Keratinocyte (primary cell): Measurements from ENCODE around the gene ITGAE. TPM values are rescaled to one million over a fixed set of nuclear protein-coding genes. Genes with fewer than 3 reads are reported as not detected.

Experiments
- DNase-seq: peaks from one replicate; pipeline ENCODE4 v3.0.0-alpha.2; 2011; ENCODE audit warnings: low read depth, missing footprints, low spot score
- FAIRE-seq: peaks from 2 replicates; lab custom pipeline; 2011; peaks lifted over from hg19 to GRCh38; lab: Jason Lieb, UNC
- H2AFZ ChIP-seq: 2 replicates; pipeline ENCODE4 v1.6.0; 2012; ENCODE audit warnings: low read length, control low read depth, inconsistent platforms; ENCODE audit not compliant: control insufficient read depth
- H3K27ac ChIP-seq: 2 replicates; pipeline ENCODE4 v1.5.1; 2011; ENCODE audit warnings: low read length; ENCODE audit not compliant: control insufficient read depth, insufficient read depth
- H3K27me3 ChIP-seq: 3 replicates; pipeline ENCODE4 v1.6.0; 2011; ENCODE audit warnings: low read length; ENCODE audit not compliant: control insufficient read depth, insufficient read depth; ENCODE audit errors: extremely low read depth
- H3K36me3 ChIP-seq, 2 experiments: 2 replicates in 1 of 2; 3 replicates in 1 of 2; pipeline ENCODE4 v1.5.1; 2011; ENCODE audit warnings: low read length in 2 of 2, mild to moderate bottlenecking in 1 of 2; ENCODE audit not compliant: control insufficient read depth in 2 of 2, insufficient read depth in 2 of 2; ENCODE audit errors: extremely low read depth in 1 of 2
- H3K4me1 ChIP-seq: 3 replicates; pipeline ENCODE4 v1.5.1; 2011; ENCODE audit warnings: low read length; ENCODE audit not compliant: control insufficient read depth, insufficient read depth; ENCODE audit errors: extremely low read depth
- H3K4me2 ChIP-seq: 3 replicates; pipeline ENCODE4 v1.6.0; 2011; ENCODE audit warnings: low read depth, low read length; ENCODE audit not compliant: control insufficient read depth, insufficient read depth; ENCODE audit errors: extremely low read depth
- H3K4me3 ChIP-seq, 3 experiments: fragments of 200-600 bp in 1 of 3; sonication (generic) in 1 of 3; 2 replicates in 2 of 3; 3 replicates in 1 of 3; pipeline ENCODE4 v1.5.1; 2011 to 2016; ENCODE audit warnings: low read length in 3 of 3, mild to moderate bottlenecking in 3 of 3, control low read depth in 2 of 3, inconsistent platforms in 1 of 3, low read depth in 1 of 3, mixed read lengths in 1 of 3, mixed run types in 1 of 3, moderate library complexity in 1 of 3; ENCODE audit not compliant: control insufficient read depth in 2 of 3, insufficient read depth in 2 of 3; ENCODE audit errors: extremely low read depth in 1 of 3
- H3K79me2 ChIP-seq: 2 replicates; pipeline ENCODE4 v1.6.0; 2012; ENCODE audit warnings: low read length; ENCODE audit not compliant: control insufficient read depth, insufficient read depth
- H3K9ac ChIP-seq: 3 replicates; pipeline ENCODE4 v1.6.0; 2011; ENCODE audit warnings: low read length; ENCODE audit not compliant: control insufficient read depth, insufficient read depth; ENCODE audit errors: extremely low read depth
- H3K9me1 ChIP-seq: 3 replicates; pipeline ENCODE4 v1.6.0; 2011; ENCODE audit warnings: low read length; ENCODE audit not compliant: control insufficient read depth, insufficient read depth; ENCODE audit errors: extremely low read depth
- H3K9me3 ChIP-seq: 2 replicates; pipeline ENCODE4 v1.5.1; 2012; ENCODE audit warnings: low read depth, low read length; ENCODE audit not compliant: control insufficient read depth
- H4K20me1 ChIP-seq: 3 replicates; pipeline ENCODE4 v1.6.0; 2011; ENCODE audit warnings: low read length; ENCODE audit not compliant: control insufficient read depth, insufficient read depth; ENCODE audit errors: extremely low read depth
- CTCF ChIP-seq, 3 experiments: IDR thresholded peaks in 1 of 3; conservative IDR thresholded peaks in 1 of 3; optimal IDR thresholded peaks in 1 of 3; 2 replicates in 2 of 3; 3 replicates in 1 of 3; pipeline versions ENCODE3 to v1.5.1; 2011; ENCODE audit warnings: low read length in 3 of 3, mild to moderate bottlenecking in 3 of 3, moderate library complexity in 2 of 3, control low read depth in 1 of 3, inconsistent platforms in 1 of 3; ENCODE audit not compliant: insufficient read depth in 2 of 3; ENCODE audit errors: extremely low read depth in 1 of 3
- EZH2 ChIP-seq: IDR thresholded peaks from one replicate; pipeline ENCODE4 v1.6.1; 2012; ENCODE audit warnings: inconsistent platforms, mild to moderate bottlenecking, low read length, moderate library complexity
- dilution Hi-C: fragments of 300-500 bp; cut with MboI; formaldehyde crosslinking; loops from one replicate; pipeline ENCODE4 v1.7.0; 2020; ENCODE audit warnings: low sequenced_read_pairs; ENCODE audit not compliant: extremely low pct_ligation_motif_present
- polyA plus RNA-seq, 5 experiments: library from polyadenylated mRNA; depleted of rRNA in 3 of 5; stranded (reverse) in 3 of 5; stranded (forward) in 1 of 5; unstranded in 1 of 5; fragments of >200 nt; gene quantifications; 1 replicate in 1 of 5; 2 replicates in 3 of 5; 3 replicates in 1 of 5; pipeline versions ENCODE4 v1.2.1 to v1.2.3, GENCODE V29; 2011 to 2012; ENCODE audit warnings: missing spikeins in 2 of 5, low read depth in 1 of 5, low replicate concordance in 1 of 5

Gene ITGAE
- polyA plus RNA-seq, 1 donor (not counting 4 experiments of a cell fraction or from before 2014, with no cell fraction given), result 66.6 TPM

GRCh38 chr17:3693141-3693540 is 107.8 kb downstream of the ITGAE start:
- no peak for FAIRE-seq
- no peak overlapping the region for H3K9ac ChIP-seq
- H3K27me3 ChIP-seq, result peaks cover 40% of the 10 kb centered on the region
- H3K79me2 ChIP-seq, result no peaks in the 10 kb centered on the region
- no peak for DNase-seq
- H3K4me1 ChIP-seq, result peaks cover 4% of the 10 kb centered on the region
- no peak overlapping the region for H3K4me2 ChIP-seq
- H2AFZ ChIP-seq, result no peak overlapping the region
- no peaks in the 10 kb centered on the region for H4K20me1 ChIP-seq
- no peak overlapping the region for H3K4me3 ChIP-seq
- H3K9me3 ChIP-seq, result peaks cover 3% of the 10 kb centered on the region
- TF ChIP-seq EZH2 (no peak), CTCF (optimal IDR thresholded peaks at IDR 0.05 in 1 of 3, IDR thresholded peaks at IDR 0.05 in 1 of 3, conservative IDR thresholded peaks at IDR 0.05 in 1 of 3; ENCODE audit: extremely low read depth in 1 of 3, insufficient read depth in 2 of 3, low read length in 3 of 3) (no peak)
- H3K9me1 ChIP-seq, result no peaks in the 10 kb centered on the region
- dilution Hi-C loops, result no loop called here
- H3K27ac ChIP-seq, result no peak overlapping the region
- H3K36me3 ChIP-seq, result no peaks in the 10 kb centered on the region

GRCh38 chr17:3692346-3692745 is 108.6 kb downstream of the ITGAE start:
- Histone ChIP-seq H3K9ac (no peak overlapping the region), H3K4me2 (no peak overlapping the region), H3K4me3 (no peak overlapping the region), H4K20me1 (no peaks in the 10 kb centered on the region), H3K9me3 (no peaks in the 10 kb centered on the region), H3K36me3 (no peaks in the 10 kb centered on the region), H3K4me1 (peaks cover 4% of the 10 kb centered on the region), H3K27ac (no peak overlapping the region), H2AFZ (no peak overlapping the region), H3K9me1 (no peaks in the 10 kb centered on the region), H3K27me3 (peaks cover 37% of the 10 kb centered on the region), H3K79me2 (no peaks in the 10 kb centered on the region)
- dilution Hi-C loops, result no loop called here
- peak in 2 of 3 experiments; percentile 21 to 22 for TF ChIP-seq CTCF (optimal IDR thresholded peaks at IDR 0.05 in 1 of 3, IDR thresholded peaks at IDR 0.05 in 1 of 3, conservative IDR thresholded peaks at IDR 0.05 in 1 of 3; ENCODE audit: extremely low read depth in 1 of 3, insufficient read depth in 2 of 3, low read length in 3 of 3)
- no peak for TF ChIP-seq EZH2
- FAIRE-seq (no peak), DNase-seq (no peak)
